GM10266 (cell line): ENCODE measurements around the gene OSTM1.
"Not testable (repeated sequence)": the region's sequence is repeated elsewhere in the genome, so short reads cannot be mapped to it uniquely, and the experiment has no call there.

Experiments used
- DNase-seq: peaks from one replicate; pipeline ENCODE4 v3.0.0; 2012; ENCODE audit errors: extremely low spot score
- CTCF ChIP-seq: IDR thresholded peaks from 2 replicates; pipeline ENCODE4 v1.5.1; 2012; ENCODE audit warnings: mild to moderate bottlenecking, low read depth; ENCODE audit not compliant: control insufficient read depth, insufficient read depth; ENCODE audit errors: missing control alignments

Gene OSTM1

GRCh38 chr6:108004861-108005260, 69.7 kb downstream of the OSTM1 start:
- DNase-seq = no peak
- no peak for TF ChIP-seq CTCF

GRCh38 chr6:108002365-108003221, 71.9 kb downstream of the OSTM1 start:
- TF ChIP-seq CTCF = no peak
- DNase-seq = no peak

GRCh38 chr6:108001696-108002231, 72.8 kb downstream of the OSTM1 start:
- DNase-seq = no peak

GRCh38 chr6:108000259-108000658, 74.3 kb downstream of the OSTM1 start:
- DNase-seq = not testable (repeated sequence)

More at GRCh38 chr6:108001696-108002231, 72.8 kb downstream of the OSTM1 start:
- TF ChIP-seq CTCF = no peak

GRCh38 chr6:107999341-107999740, 75.2 kb downstream of the OSTM1 start:
- no peak for DNase-seq
- TF ChIP-seq CTCF = no peak

- DNase-seq = no peak
Measured at GRCh38 chr6:107991772-107992550, 82.6 kb downstream of the OSTM1 start.

More at GRCh38 chr6:107991772-107992550, 82.6 kb downstream of the OSTM1 start:
- TF ChIP-seq CTCF = no peak
